GM12865 (cell line): ENCODE measurements around the gene ADGRB3.

Source experiments
- DNase-seq: peaks from one replicate; pipeline ENCODE4 v3.0.0; 2010; ENCODE audit warnings: low read depth
- H3K4me3 ChIP-seq: 2 replicates; pipeline ENCODE4 v1.5.1; 2011; ENCODE audit warnings: mild to moderate bottlenecking, low read depth, low read length, control low read depth
- CTCF ChIP-seq: IDR thresholded peaks from 2 replicates; pipeline ENCODE4 v1.5.1; 2011; ENCODE audit warnings: low read length, control low read depth, low read depth, inconsistent platforms; ENCODE audit not compliant: insufficient read depth; ENCODE audit errors: missing control alignments

ADGRB3 gene

DNA sequence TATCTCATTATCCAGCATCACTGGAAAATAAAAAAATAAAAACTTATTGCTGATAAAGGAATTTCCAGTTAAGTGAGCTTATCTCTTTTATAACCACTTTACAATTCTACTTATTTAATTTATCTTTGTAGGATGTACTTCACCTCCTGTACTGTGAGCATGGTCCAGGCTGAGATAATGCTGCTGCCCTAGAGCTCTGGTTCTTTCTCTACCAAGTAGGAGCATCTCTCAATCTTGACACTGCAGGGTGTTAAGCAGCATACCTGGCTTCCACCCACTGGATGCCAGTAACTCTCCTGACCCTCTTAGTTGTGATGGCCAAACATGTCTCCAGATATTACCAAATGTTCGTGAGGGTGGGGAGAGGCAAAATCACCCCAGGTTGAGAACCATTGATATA is 454.5 kb downstream of the ADGRB3 start:
- no peak for DNase-seq
- no peak for TF ChIP-seq CTCF
- no peak overlapping the region for H3K4me3 ChIP-seq

DNA sequence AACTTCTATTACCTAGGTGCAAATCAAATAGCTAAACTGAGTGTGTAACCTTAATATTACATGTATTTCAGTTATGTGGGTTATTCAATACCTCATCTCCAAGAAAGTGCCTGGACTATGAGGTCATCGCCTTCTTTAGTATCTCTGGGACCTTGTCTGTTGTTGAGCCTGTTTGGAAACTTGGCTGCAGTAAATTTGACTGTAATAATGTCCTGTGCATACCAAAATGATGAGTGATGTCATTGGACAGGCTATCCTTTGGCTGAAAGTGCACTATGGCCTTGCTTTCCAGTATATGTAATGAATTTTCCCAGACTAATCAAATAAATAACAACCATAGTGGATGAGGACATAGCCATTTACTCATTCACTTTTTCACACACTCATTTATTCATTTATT is 455.1 kb downstream of the ADGRB3 start:
- no peak for DNase-seq
- no peak for TF ChIP-seq CTCF
- H3K4me3 ChIP-seq, result no peak overlapping the region

DNA sequence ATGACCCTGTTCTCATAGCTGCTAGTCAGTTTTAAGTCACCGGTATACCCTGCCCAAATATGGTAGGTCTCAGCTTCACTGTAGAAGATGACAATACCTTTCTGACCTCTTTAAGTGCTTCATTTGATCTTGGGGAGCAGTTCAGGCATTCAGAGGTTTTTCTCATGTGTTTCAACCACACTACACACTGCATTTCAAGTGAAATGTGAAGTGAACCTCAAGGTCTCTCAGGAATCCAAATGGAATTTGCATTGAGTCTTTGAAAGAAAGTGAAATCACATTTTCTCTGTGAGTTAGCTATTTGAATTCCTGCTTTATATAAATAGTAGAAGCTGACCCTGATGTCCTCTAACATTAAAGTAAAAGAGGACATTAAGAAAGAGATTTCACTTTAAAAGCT is 461.6 kb downstream of the ADGRB3 start:
- no peak for DNase-seq
- no peak for TF ChIP-seq CTCF
- no peak overlapping the region for H3K4me3 ChIP-seq

- TF ChIP-seq CTCF, result no peak
- DNase-seq, result no peak
- H3K4me3 ChIP-seq, result no peak overlapping the region
These were observed 462.9 kb downstream of the ADGRB3 start for GRCh38 chr6:69097948-69098347.

DNA sequence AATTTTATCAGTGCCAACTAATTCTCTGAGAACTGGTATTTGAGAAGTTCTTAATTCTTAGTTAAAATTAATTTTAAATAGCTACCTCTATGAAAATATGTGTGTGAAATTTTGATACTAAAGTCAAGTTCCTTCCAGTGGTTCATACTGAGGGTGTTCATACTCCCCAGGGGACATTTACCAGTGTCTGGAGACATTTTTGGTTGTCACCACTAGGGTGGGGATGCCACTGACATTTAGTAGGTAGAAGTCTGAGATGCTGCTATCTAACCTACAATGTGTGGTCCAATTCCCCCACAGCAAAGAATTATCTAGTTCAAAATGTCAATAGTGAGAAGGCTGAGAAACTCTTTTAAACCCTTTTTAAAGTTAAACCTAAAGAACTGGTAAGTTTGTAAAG is 463.8 kb downstream of the ADGRB3 start:
- DNase-seq, result no peak
- no peak for TF ChIP-seq CTCF
- no peak overlapping the region for H3K4me3 ChIP-seq

DNA sequence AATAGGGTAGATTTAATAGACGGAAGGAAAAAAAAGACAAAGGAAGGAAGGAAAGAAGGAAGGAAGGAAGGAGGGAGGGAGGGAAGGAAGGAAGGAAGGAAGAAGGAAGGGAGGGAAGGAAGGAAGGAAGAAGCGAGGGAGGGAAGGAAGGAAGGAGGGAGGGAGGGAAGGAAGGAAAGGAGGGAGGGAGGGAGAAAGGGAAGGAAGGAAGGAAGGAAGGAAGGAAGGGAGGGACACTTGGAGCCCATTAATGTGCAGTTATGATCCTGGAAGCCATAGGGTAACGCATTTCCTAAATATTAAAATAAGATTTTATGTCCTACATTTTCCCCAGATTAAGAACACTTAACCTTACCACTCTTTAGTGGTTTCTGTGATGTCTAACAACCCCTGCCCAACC is 465.7 kb downstream of the ADGRB3 start:
- no peak for TF ChIP-seq CTCF
- H3K4me3 ChIP-seq, result no peak overlapping the region
- DNase-seq, result no peak

DNA sequence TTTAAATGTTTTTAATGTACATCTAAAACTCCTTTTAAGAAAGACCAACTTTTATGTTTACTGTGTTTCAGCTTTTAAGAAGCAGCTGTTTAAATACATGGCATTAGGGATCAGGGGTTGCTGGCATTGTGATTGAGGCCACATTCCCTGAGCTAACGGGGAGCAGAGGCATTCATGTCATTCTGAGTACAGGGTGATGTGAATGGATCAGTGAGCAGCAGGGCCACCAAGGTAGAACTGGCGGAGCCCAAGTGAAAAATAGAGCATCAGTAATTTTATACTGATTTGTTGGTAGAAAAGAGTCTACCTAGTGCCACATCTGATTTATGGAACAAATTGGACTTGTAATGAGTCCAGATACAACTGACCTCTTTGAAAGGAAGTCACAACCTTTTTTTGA is 467.3 kb downstream of the ADGRB3 start:
- TF ChIP-seq CTCF, result no peak
- DNase-seq, result no peak
- no peak overlapping the region for H3K4me3 ChIP-seq
